K562 (cell line): Measurements from ENCODE around the gene SDR39U1. TPM values are rescaled to one million over a fixed set of nuclear protein-coding genes. Genes with fewer than 3 reads are reported as not detected.
A peak's percentile ranks its signal among the peaks of the same experiment; 100 is the strongest.

Source experiments
- CLOCK ChIP-seq: fragments of 250-450 bp; sonication (Bioruptor Pico); IDR thresholded peaks from 2 replicates; pipeline ENCODE4 v1.4.0; 2020; ENCODE audit warnings: mild to moderate bottlenecking, moderate library complexity, borderline replicate concordance
- E2F8 ChIP-seq: fragments of 450-650 bp; IDR thresholded peaks from 2 replicates; pipeline ENCODE4 v1.7.1; 2018; ENCODE audit warnings: mild to moderate bottlenecking, low read depth; ENCODE audit not compliant: partially characterized antibody
- MTA3 ChIP-seq: fragments of 450-650 bp; formaldehyde crosslinking; IDR thresholded peaks from 2 replicates; pipeline ENCODE4 v1.6.1; 2017; ENCODE audit warnings: mild to moderate bottlenecking, borderline replicate concordance
- RAD21 ChIP-seq, 2 experiments: fragments of 250-450 bp in 1 of 2; fragments of 450-650 bp in 1 of 2; sonication (Bioruptor Pico) in 1 of 2; formaldehyde crosslinking in 1 of 2; IDR thresholded peaks in 1 of 2; conservative IDR thresholded peaks in 1 of 2; 2 replicates each; pipeline versions ENCODE4 v1.4.0 to v1.8.0; 2020 to 2022; ENCODE audit warnings: mild to moderate bottlenecking in 2 of 2, moderate library complexity in 1 of 2
- YY1 ChIP-seq, 3 experiments: IDR thresholded peaks; 2 replicates each; pipeline ENCODE4 v1.6.1; 2011; ENCODE audit warnings: low read length in 2 of 3, mild to moderate bottlenecking in 2 of 3, moderate library complexity in 2 of 3, borderline replicate concordance in 1 of 3, control low read depth in 1 of 3, low read depth in 1 of 3; ENCODE audit not compliant: insufficient read depth in 3 of 3, insufficient replicate concordance in 2 of 3, control insufficient read depth in 1 of 3, insufficient read length in 1 of 3; ENCODE audit errors: extremely low read depth in 1 of 3
- polyA plus RNA-seq, 8 experiments: library from polyadenylated mRNA; depleted of rRNA in 4 of 8; stranded (reverse) in 5 of 8; unstranded in 3 of 8; fragments of >200 nt; fragmentation: Nextera tagmentation in 2 of 8; fragmentation: Illumina TruSeq in 1 of 8; extraction: Ambion mirVana in 2 of 8; extraction: Trizol in 1 of 8; gene quantifications; 2 replicates each; pipeline versions ENCODE4 v1.2.1 to v1.2.3, GENCODE V29; 2011 to 2014; ENCODE audit warnings: inconsistent platforms in 1 of 8, missing spikeins in 1 of 8
- total RNA-seq, 7 experiments: library from RNA; depleted of rRNA in 6 of 7; stranded (reverse); fragments of >200 nt in 6 of 7; fragmentation: Illumina TruSeq in 2 of 7; extraction: Trizol in 2 of 7; gene quantifications; 2 replicates each; pipeline versions ENCODE4 v1.2.1 to v1.2.3, GENCODE V29; 2011 to 2021; ENCODE audit warnings: low replicate concordance in 1 of 7
- TF ChIP-seq, protein P1 (sequence below), 2 experiments: fragments of 450-650 bp; formaldehyde crosslinking in 1 of 2; IDR thresholded peaks; 2 replicates each; pipeline versions ENCODE4 v1.4.0 to v1.6.1; 2014 to 2020; ENCODE audit warnings: mild to moderate bottlenecking in 2 of 2, borderline replicate concordance in 1 of 2, low read depth in 1 of 2

The SDR39U1 gene
- total and polyA plus RNA-seq, 9 of the 15 experiments (the other 6 are each of a cell fraction or from before 2014, with no cell fraction given) = 10.4 to 56.1 (median 19.8) TPM

DNA sequence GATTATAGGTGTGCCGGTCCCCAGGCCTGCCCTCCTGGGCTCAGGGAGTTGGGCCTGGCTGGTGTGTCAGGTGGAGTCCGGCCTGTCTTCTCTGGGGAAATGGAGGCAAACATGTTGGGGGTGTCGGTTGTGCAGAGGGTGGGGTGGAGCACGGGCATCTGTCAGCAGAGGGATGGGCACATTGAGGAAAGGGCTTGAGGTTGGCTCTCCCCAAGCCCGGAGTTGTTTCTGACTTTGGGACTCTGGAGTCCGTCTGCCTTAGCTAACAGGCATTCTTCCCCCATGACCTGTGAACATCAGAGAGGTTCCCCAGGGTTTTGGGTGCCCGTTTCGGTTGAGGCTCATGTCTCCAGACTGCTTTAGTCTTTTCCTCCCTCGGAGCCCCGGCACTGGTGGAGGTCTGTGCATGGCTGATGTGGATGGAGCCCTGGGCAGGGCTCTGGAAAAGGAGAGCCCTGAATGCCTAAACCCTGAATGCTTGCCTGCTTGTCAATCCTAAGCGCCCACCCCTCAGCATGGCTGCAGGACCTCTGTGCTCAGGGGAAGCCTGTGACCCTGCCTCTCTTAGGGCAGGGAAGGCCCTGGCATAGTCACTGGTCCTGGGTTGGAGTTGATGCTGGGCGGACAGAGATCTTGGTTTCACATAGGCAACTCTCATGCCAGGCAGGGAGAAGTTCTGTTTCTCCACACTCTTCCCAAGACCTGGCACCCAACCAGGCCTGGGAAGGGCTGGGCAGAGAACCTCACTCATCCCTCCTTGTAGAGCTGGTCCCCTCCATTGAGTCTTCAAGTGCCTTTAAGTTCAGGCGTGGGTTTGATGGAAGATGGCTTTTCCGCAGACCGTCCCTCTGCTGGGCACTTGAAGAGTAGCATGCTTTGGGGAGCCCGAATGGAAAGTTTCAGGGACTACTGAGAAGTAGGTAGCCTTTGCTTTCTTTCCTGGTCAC is 30.9 kb downstream of the SDR39U1 start (continued):
- TF ChIP-seq E2F8 (no peak), MTA3 (no peak), RAD21 (CRISPR knock-in tag; conservative IDR thresholded peaks at IDR 0.05 in 1 of 2, IDR thresholded peaks at IDR 0.05 in 1 of 2) (peak; percentile 10 to 68; a peak in 2 of 4 replicates), CLOCK (CRISPR knock-in tag) (no peak), YY1 (IDR thresholded peaks at IDR 0.05; ENCODE audit: borderline replicate concordance in 1 of 3, control insufficient read depth in 1 of 3, extremely low read depth in 1 of 3, insufficient read depth in 3 of 3, insufficient read length in 1 of 3, insufficient replicate concordance in 2 of 3, low read depth in 1 of 3, low read length in 2 of 3) (peak in 1 of 3 experiments; percentile 16)
- TF ChIP-seq, protein P1, sequence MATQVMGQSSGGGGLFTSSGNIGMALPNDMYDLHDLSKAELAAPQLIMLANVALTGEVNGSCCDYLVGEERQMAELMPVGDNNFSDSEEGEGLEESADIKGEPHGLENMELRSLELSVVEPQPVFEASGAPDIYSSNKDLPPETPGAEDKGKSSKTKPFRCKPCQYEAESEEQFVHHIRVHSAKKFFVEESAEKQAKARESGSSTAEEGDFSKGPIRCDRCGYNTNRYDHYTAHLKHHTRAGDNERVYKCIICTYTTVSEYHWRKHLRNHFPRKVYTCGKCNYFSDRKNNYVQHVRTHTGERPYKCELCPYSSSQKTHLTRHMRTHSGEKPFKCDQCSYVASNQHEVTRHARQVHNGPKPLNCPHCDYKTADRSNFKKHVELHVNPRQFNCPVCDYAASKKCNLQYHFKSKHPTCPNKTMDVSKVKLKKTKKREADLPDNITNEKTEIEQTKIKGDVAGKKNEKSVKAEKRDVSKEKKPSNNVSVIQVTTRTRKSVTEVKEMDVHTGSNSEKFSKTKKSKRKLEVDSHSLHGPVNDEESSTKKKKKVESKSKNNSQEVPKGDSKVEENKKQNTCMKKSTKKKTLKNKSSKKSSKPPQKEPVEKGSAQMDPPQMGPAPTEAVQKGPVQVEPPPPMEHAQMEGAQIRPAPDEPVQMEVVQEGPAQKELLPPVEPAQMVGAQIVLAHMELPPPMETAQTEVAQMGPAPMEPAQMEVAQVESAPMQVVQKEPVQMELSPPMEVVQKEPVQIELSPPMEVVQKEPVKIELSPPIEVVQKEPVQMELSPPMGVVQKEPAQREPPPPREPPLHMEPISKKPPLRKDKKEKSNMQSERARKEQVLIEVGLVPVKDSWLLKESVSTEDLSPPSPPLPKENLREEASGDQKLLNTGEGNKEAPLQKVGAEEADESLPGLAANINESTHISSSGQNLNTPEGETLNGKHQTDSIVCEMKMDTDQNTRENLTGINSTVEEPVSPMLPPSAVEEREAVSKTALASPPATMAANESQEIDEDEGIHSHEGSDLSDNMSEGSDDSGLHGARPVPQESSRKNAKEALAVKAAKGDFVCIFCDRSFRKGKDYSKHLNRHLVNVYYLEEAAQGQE (IDR thresholded peaks at IDR 0.05; ENCODE audit: borderline replicate concordance) = peak; percentile 61
- TF ChIP-seq, protein P1 (CRISPR knock-in tag; IDR thresholded peaks at IDR 0.05; ENCODE audit: low read depth) = no peak
